SH-SY5Y (cell line): Measurements from ENCODE around the gene NEK5.

Experiments
- GATA2 ChIP-seq: IDR thresholded peaks from 2 replicates; pipeline ENCODE4 v1.6.1; 2011; ENCODE audit warnings: mild to moderate bottlenecking, low read depth, low read length
- GATA3 ChIP-seq: IDR thresholded peaks from 2 replicates; pipeline ENCODE4 v1.6.1; 2011; ENCODE audit warnings: low read depth, mild to moderate bottlenecking, low read length, moderate library complexity

GRCh38 chr13:52024481-52024880, 104.4 kb downstream of the NEK5 start, which contains the start of gene UTP14C:
- no peak for TF ChIP-seq GATA2
- no peak for TF ChIP-seq GATA3
